Stimulated activated naive CD8-positive, alpha-beta T cell treated with anti-CD3 and anti-CD28 coated beads, Interleukin-15, Interleukin-2, amounts not matched to agents 100 U/mL and 50 U/mL, for 24 hours (primary cell): Measurements from ENCODE around the gene NAV2.

Source experiments
- ATAC-seq: fragments of 150-1000 bp; cut with Tn5 transposase; one replicate; pipeline ENCODE4 v1.10.0; 2021
- DNase-seq: peaks from one replicate; pipeline ENCODE4 v3.0.0; 2021

The NAV2 gene

GRCh38 chr11:19834771-19835170 is 122.1 kb downstream of the NAV2 start:
- no peak for ATAC-seq
- no peak for DNase-seq

GRCh38 chr11:19836666-19837065 is 124.0 kb downstream of the NAV2 start:
- ATAC-seq (no peak), DNase-seq (no peak)

DNA sequence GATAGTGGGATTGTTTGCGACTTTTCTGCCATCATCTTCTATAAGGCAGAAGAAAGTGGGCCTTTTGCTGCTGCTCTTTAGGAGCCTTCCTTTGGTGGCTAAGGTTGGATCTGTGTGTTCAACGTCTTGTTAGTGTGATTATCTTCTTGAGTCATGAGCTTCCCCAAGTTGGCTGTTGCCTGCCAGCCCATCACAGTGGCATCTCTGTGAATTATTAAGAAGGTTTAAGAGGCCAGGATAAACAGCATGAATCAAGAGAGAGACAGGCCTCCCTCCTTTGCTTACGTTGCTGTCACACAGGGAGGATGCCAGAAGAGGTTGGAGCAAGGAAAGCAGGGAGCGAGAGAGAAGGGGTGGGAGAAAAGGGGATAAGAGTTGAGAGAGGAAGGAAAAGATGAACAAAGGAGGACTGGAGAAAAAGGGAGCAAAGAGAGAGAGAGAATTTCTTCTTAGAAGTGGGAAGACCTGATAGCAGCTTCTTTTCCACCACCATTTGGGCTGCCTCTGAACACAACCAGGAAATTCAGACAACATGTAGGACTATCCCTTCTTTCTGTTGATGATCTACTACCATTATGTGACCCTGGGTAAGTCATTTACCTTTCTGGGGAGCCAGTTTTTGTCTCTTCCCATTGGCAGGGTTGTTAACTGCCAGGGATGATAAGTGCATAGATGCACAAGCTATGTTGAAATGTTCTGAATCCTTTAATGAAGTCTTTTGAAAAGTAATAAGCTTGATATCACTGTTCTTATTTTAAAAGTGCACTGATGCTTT is 126.5 kb downstream of the NAV2 start:
- ATAC-seq (no peak), DNase-seq (no peak)

DNA sequence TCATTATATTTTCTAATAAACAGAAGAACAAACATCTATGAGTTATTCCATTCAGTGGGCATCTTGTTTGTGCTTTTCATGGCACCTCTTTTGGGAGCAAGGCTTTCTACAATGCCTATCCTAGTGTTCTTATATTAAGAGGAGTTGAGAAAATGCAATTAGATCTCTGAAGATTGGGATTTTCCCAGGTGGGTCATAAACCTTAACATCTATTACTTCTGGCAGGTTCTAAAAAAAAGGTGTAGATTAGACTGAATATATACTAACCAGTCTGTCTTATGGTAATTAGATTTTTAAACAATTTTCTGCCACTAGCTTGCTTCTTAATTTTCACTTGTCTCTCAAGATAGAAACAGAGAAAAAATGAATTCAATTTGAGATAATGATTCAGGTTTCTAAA is 128.3 kb downstream of the NAV2 start:
- no peak for DNase-seq
- ATAC-seq, result no peak

DNA sequence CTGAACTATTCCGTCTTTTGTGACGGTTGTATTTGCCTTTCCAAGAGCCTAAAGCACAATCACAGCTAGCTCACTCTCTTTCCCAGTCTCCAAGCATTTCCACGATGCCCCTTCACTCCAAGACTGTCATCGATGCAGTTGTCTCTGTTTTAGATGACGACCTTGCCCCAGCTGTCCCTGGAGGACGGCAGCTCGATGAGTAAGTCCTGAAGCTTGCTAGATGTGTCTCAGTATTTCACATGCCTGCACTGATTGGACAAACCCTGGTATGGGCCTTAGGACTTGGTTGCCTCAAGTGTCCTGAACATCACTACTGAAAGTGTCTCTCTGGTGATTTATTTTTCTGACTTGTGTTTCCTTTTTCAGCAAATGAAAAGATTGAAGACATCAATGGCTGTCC is 129.9 kb downstream of the NAV2 start:
- no peak for ATAC-seq
- DNase-seq, result no peak

DNA sequence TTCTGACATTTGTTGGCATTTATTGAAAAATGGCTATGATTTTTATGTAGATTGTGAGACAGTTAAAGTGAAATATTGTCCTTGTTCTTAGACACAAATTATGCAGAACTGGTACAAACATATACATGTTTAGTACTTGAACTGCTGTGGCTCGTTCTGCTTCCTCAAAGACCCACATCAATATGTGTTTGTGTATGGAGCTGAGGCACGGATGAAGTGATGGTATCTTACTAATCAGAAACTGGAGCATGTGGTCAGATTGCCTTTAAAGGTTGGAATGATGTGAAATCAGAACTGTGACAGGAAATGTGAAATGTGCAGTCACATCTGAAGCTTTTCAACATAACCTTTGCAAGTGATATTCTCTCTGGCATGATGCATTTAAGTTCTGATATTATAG is 130.4 kb downstream of the NAV2 start:
- ATAC-seq (no peak), DNase-seq (no peak)

GRCh38 chr11:19844012-19844411 is 131.4 kb downstream of the NAV2 start:
- ATAC-seq, result no peak

DNA sequence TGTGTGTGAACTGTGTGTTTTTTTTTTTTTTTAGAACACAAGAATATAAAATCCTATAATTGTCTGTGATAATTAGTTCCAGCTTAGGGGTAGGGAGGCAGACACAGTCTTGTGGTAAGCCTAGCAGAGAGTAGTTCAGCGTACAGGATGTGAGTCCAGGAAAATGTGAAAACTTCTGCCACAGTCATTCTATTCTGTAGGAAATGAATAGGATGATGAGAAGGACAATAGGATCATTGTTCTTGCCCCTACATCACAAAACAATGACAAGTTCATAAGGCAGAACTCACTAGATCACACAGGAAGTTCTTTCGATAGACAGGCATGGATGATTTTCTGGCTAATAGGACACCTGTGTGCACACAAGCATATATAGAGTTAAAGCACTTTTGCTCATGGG is 132.2 kb downstream of the NAV2 start:
- ATAC-seq (no peak), DNase-seq (no peak)

More at GRCh38 chr11:19844012-19844411, 131.4 kb downstream of the NAV2 start:
- DNase-seq, result no peak

DNA sequence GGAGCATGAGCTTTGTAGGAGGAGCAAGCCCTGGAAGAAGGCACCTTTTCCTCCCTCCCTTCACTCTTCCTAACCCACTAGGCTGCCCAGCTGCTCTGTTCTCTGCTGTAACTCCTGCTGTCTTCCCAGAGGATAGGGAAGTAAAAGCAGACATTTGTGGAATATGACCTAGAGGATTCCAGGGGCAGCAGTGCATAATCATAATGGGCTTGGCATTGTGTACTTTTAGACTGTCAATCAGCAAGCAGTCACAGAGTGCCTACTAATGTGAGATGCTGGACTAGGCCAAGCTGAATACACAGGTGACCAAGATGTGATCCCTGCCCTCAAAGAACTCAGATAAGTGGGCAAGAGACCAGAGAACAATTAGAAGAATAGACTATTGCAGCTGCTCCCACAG is 133.0 kb downstream of the NAV2 start:
- no peak for DNase-seq

DNA sequence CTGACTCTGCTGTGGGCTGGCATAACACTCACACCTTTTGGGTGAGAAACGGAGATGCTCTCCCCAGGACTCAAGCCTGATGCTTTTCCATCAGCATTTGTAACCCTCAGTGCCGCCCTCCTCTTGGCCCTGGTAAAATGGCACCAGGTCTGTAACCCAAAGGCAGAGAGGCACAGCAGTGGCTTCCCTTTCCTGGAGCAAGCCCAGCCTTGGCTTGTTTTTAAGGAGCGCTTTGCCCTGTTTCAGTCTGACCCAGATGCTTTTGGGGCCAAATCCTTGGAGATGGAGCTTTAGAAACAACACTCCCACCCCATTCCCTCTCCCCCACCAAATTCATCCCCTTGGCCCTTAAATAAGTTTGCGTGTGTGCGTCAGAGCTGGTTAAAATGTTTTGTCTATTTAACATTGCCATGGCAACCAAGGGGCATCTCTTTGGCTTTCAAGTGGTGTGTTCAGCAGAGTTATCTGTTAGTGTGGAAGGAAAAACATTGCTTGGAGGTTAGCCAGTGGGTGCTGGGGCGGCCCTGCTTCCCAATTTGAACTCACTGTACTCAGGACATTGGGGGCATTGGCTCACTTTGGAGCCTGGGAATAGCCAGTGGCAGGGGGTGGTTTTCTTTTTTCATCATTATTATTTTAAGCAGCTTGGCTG is 134.1 kb downstream of the NAV2 start:
- no peak for ATAC-seq
- no peak for DNase-seq

More for the DNA sequence above, 133.0 kb downstream of the NAV2 start:
- no peak for ATAC-seq

- no peak for ATAC-seq
- DNase-seq, result no peak
Observed at GRCh38 chr11:19848219-19848618, 135.6 kb downstream of the NAV2 start.

DNA sequence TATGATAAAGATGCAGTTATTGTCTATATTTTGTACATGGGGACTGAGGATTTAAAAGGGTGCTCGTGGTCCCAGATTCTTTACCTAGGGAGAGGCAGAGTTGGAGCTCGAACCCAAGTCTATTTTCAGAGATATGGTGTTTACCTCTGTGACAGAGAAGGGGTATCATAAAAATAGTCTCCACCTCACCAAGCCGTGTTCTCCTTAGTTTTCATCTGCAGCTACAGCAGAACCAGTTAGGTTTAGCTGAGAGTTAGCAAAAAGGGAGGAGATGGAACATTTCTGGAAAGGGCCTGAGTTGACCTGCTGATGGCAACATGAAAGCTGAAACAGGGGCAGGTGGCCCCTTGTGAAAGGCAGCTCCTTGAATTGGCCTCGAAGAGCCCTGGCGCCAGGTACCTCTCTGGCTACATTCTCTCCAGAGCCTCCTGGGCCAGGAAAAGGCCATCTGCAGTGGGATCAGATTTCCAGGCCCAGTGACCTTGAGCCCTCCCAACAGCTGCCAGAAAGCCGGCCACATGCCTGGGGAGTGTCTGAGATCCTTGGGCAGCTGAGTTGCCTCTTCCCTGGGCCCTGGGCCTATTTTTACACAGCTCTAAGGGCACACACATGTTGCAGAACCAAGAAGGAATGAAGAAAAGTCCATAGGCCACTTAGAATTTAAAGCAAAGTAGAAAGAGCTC is 136.6 kb downstream of the NAV2 start:
- DNase-seq, result no peak
- ATAC-seq, result no peak

GRCh38 chr11:19849947-19850593 is 137.4 kb downstream of the NAV2 start:
- DNase-seq (no peak), ATAC-seq (no peak)

GRCh38 chr11:19852288-19852687 is 139.7 kb downstream of the NAV2 start:
- no peak for DNase-seq

DNA sequence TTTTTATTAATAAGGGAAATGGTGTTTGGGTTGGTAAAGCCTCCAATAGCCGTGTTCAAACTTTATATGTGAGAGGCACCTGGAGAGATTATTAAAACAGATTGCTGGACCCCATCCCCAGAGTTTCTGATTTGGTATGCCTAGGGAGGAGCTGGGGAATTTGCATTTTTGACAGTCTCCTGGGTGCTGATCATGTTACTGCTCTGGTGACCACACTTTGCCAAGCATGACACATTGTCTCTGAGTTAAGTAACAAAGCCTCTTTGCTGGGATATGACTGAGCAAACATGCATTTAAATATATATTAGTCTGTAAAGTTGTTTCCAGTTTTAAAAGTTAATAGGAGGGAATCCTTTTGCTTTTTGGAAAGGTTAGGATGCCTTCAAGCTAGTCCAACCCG is 140.4 kb downstream of the NAV2 start:
- no peak for DNase-seq
- ATAC-seq, result no peak

More at GRCh38 chr11:19852288-19852687, 139.7 kb downstream of the NAV2 start:
- no peak for ATAC-seq

GRCh38 chr11:19853920-19854319 is 141.3 kb downstream of the NAV2 start:
- no peak for ATAC-seq
- DNase-seq, result no peak

DNA sequence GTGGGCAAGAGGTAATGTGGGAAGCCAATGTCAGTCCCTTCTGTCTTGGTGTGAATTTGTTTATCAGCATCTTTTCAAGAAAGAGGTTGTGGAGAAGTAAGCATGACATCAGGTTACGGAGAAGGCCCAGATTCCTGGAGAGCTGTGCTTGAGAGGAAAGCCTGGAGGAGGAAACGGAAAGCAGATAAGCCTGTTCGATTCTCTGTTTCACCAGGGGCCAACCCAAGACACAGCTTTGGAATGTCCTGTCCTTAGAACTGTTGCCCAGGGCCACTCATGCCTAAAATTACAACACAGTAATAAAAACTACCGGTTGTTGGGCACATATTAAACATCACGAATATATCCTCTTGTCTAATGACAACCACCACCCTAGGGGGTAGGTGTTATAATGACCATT is 148.5 kb downstream of the NAV2 start:
- DNase-seq (no peak), ATAC-seq (no peak)

DNA sequence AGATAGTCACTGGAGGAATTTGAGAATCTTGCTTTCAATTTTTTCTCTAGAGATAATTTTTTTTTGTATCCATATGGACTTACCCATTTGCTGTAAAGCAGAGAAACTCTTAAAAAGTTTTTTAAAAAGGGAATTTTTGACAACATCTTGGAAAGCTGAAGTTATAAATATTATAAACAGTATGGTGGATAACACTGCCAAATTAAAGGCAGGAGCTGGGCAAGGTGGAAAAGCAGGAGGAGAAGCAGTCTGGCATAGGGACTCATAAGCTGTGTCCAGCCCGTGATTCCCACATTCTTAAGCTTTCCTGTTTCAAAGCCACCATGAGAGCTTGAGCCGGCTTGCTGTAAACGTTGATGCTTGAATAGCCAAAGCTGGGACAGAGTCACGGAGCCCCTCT is 149.5 kb downstream of the NAV2 start:
- ATAC-seq, result no peak

DNA sequence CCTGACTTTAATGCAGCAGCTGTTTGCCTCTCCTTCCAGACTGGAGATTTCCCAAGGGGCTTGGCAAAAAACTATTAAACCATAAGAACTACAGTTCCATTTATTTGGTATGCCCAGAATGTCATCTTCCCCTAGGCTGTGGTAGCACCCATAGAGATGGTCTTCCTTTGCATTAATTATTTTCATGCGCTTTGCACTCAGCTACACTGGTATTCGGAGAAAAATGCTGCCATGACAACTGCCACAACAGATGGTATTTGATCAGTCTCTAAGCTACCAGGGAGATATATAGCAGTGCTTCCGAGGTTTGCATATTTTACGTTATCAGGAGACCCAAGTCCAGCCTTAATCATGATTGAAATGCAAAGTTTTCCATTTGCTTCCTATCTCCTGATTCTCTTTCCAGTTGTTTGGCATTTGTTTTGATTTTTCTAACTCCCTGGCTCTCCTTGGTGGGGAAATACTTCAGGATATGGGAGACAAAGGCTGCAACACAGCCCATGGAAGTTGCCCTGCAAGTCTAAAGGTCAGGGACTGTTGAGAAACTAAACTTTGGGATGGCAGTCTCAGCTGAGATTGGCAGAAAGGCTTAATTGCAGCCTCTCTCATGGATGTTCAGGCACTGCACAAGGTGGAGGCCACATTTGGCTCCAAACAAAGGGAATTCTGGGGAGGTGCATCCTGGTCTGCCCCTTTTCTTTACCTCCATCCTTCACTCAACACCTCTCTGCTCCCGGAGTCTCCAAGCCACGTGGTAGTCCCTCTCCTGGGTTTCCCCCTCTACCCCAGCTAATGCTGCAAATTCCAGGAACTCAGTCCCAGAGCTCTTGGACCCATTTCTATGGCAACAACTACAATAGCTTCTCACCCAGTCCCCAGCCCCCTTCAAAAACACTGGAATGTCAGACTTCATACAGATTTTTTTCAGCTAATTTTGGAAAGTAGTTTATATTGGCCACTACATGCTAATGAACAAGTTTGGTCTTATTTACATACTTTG is 151.8 kb downstream of the NAV2 start:
- no peak for DNase-seq
- ATAC-seq, result no peak

More for the DNA sequence above, 149.5 kb downstream of the NAV2 start:
- DNase-seq, result no peak

- ATAC-seq (no peak), DNase-seq (no peak)
Observed at GRCh38 chr11:19866037-19866436, 153.4 kb downstream of the NAV2 start.

GRCh38 chr11:19866521-19866920 is 153.9 kb downstream of the NAV2 start:
- ATAC-seq (no peak), DNase-seq (no peak)
